Skin epidermis (tissue), 12 donors: Measurements from ENCODE around the gene PPP3CB.
A peak's percentile ranks its signal among the peaks of the same experiment; 100 is the strongest.

Experiments
- H3K27ac ChIP-seq, 21 experiments: fragments of 200-600 bp; sonication (generic) in 11 of 21; one replicate each; pipeline ENCODE4 v1.5.0; 2020; ENCODE audit warnings: mild to moderate bottlenecking in 3 of 21, inconsistent platforms in 2 of 21, moderate library complexity in 2 of 21
- H3K4me3 ChIP-seq, 7 experiments: fragments of 200-600 bp; sonication (generic) in 2 of 7; one replicate each; pipeline ENCODE4 v1.5.0; 2020; ENCODE audit warnings: inconsistent platforms in 2 of 7, mild to moderate bottlenecking in 2 of 7, moderate library complexity in 1 of 7

The PPP3CB gene

GRCh38 chr10:73493781-73494180 lies 2.0 kb downstream of the PPP3CB start:
- Histone ChIP-seq H3K4me3 (no peak overlapping the region), H3K27ac (peak overlapping the region in 5 of 21 experiments; percentile 7 to 100 (median 36))

- Histone ChIP-seq H3K27ac (no peak overlapping the region), H3K4me3 (no peak overlapping the region)
These were observed 9.2 kb downstream of the PPP3CB start for GRCh38 chr10:73486601-73487000.

GRCh38 chr10:73485320-73485719 lies 10.5 kb downstream of the PPP3CB start:
- H3K4me3 ChIP-seq, result no peak overlapping the region
- H3K27ac ChIP-seq, result no peak overlapping the region

- H3K4me3 ChIP-seq, result no peak overlapping the region
- no peak overlapping the region for H3K27ac ChIP-seq
These were observed 15.7 kb downstream of the PPP3CB start for GRCh38 chr10:73480158-73480557.

GRCh38 chr10:73478636-73479035 lies 17.2 kb downstream of the PPP3CB start:
- no peak overlapping the region for H3K27ac ChIP-seq

GRCh38 chr10:73471226-73471625 lies 24.6 kb downstream of the PPP3CB start:
- Histone ChIP-seq H3K4me3 (no peak overlapping the region), H3K27ac (no peak overlapping the region)

More at GRCh38 chr10:73478636-73479035, 17.2 kb downstream of the PPP3CB start:
- no peak overlapping the region for H3K4me3 ChIP-seq

GRCh38 chr10:73469579-73469978 lies 26.2 kb downstream of the PPP3CB start:
- H3K4me3 ChIP-seq, result no peak overlapping the region
- no peak overlapping the region for H3K27ac ChIP-seq

- no peak overlapping the region for H3K27ac ChIP-seq
These were observed 28.6 kb downstream of the PPP3CB start for GRCh38 chr10:73467206-73467605.

GRCh38 chr10:73465978-73466726 lies 29.7 kb downstream of the PPP3CB start:
- Histone ChIP-seq H3K4me3 (no peak overlapping the region), H3K27ac (no peak overlapping the region)

More at GRCh38 chr10:73467206-73467605, 28.6 kb downstream of the PPP3CB start:
- H3K4me3 ChIP-seq, result no peak overlapping the region

GRCh38 chr10:73460897-73461296 lies 34.9 kb downstream of the PPP3CB start:
- no peak overlapping the region for H3K4me3 ChIP-seq
- H3K27ac ChIP-seq, result peak overlapping the region in 1 of 21 experiments; percentile 34

- H3K4me3 ChIP-seq, result no peak overlapping the region
These were observed 36.0 kb downstream of the PPP3CB start for GRCh38 chr10:73459683-73460314.

GRCh38 chr10:73456187-73456890 lies 39.5 kb downstream of the PPP3CB start:
- Histone ChIP-seq H3K27ac (no peak overlapping the region), H3K4me3 (no peak overlapping the region)

More at GRCh38 chr10:73459683-73460314, 36.0 kb downstream of the PPP3CB start:
- no peak overlapping the region for H3K27ac ChIP-seq

- H3K27ac ChIP-seq, result no peak overlapping the region
- H3K4me3 ChIP-seq, result no peak overlapping the region
These were observed 46.7 kb downstream of the PPP3CB start for GRCh38 chr10:73449113-73449512.

GRCh38 chr10:73448384-73448783 lies 47.4 kb downstream of the PPP3CB start:
- H3K4me3 ChIP-seq, result no peak overlapping the region

GRCh38 chr10:73446926-73447325 lies 48.9 kb downstream of the PPP3CB start:
- Histone ChIP-seq H3K27ac (no peak overlapping the region), H3K4me3 (no peak overlapping the region)

More at GRCh38 chr10:73448384-73448783, 47.4 kb downstream of the PPP3CB start:
- no peak overlapping the region for H3K27ac ChIP-seq

GRCh38 chr10:73444457-73444856 lies 51.4 kb downstream of the PPP3CB start:
- no peak overlapping the region for H3K4me3 ChIP-seq
- no peak overlapping the region for H3K27ac ChIP-seq

- H3K4me3 ChIP-seq, result no peak overlapping the region
- no peak overlapping the region for H3K27ac ChIP-seq
These were observed 56.1 kb downstream of the PPP3CB start for GRCh38 chr10:73439605-73440312.

GRCh38 chr10:73439055-73439454 lies 56.8 kb downstream of the PPP3CB start:
- H3K4me3 ChIP-seq, result no peak overlapping the region
- no peak overlapping the region for H3K27ac ChIP-seq

GRCh38 chr10:73433538-73433867 lies 62.3 kb downstream of the PPP3CB start, which contains the start of gene MSS51:
Gene MSS51, minus strand, starts transcription at chr10:73433561. Its CDS starts 5,277 bp downstream, at chr10:73428284.
- Histone ChIP-seq H3K4me3 (no peak within 1 kb of the TSS), H3K27ac (no peak within 1 kb of the TSS)
